HepG2 (cell line): Measurements from ENCODE around the gene CRTC2. TPM values are rescaled to one million over a fixed set of nuclear protein-coding genes. Genes with fewer than 3 reads are reported as not detected.

ENCODE experiments used
- ATAC-seq: fragments of 200-7000 bp; cut with Tn5 transposase; 3 replicates; pipeline ENCODE4 v1.9.1; 2020; ENCODE audit warnings: mild to moderate bottlenecking, moderate library complexity
- BruUV-seq: library from RNA; stranded (reverse); fragments of 400-500 nt; replicated peaks from 2 replicates; lab custom pipeline; 2021; lab: Mats Ljungman, UMichigan
- CTCF ChIA-PET: fragments of 300-600 bp; formaldehyde crosslinking; extraction: SDS; loops from one replicate; lab custom pipeline; 2021; ENCODE audit warnings: low total read pairs, inconsistent platforms, low intra/inter-chr PET ratio; lab: Yijun Ruan, JAX
- POLR2A ChIA-PET: fragments of 350-600 bp; sonication (Branson Sonifier 250); formaldehyde crosslinking; loops from one replicate; lab custom pipeline; 2020; ENCODE audit warnings: antibody characterized with exemption, inconsistent platforms; lab: Yijun Ruan, JAX
- DNase-seq: peaks from one replicate; pipeline ENCODE4 v3.0.0-alpha.2; 2015; ENCODE audit warnings: low spot score
- FAIRE-seq: peaks from 3 replicates; lab custom pipeline; 2011; peaks lifted over from hg19 to GRCh38; lab: Jason Lieb, UNC
- H2AFZ ChIP-seq: one replicate; pipeline ENCODE4 v1.6.1; 2011; ENCODE audit warnings: low read length, inconsistent platforms
- H3K27ac ChIP-seq: fragments of 300-600 bp; 3 replicates; pipeline ENCODE4 v1.8.0; 2011; ENCODE audit warnings: mixed run types, mild to moderate bottlenecking, mixed read lengths, low read length, inconsistent platforms; ENCODE audit not compliant: insufficient read depth; ENCODE audit errors: extremely low read length
- H3K27me3 ChIP-seq, 2 experiments: fragments of 200-600 bp in 1 of 2; 2 replicates in 1 of 2; 3 replicates in 1 of 2; pipeline versions ENCODE4 v1.6.0 to v1.8.0; 2011; ENCODE audit warnings: low read length in 2 of 2, mild to moderate bottlenecking in 2 of 2, moderate library complexity in 2 of 2, inconsistent platforms in 1 of 2; ENCODE audit not compliant: insufficient read depth in 2 of 2, control insufficient read depth in 1 of 2
- H3K36me3 ChIP-seq, 2 experiments: fragments of 200-600 bp in 1 of 2; replicated peaks in 1 of 2; 2 replicates in 1 of 2; 3 replicates in 1 of 2; pipeline versions ENCODE4 v1.5.1 to v1.8.0; 2011; ENCODE audit warnings: low read length in 2 of 2, inconsistent platforms in 1 of 2; ENCODE audit not compliant: insufficient read depth in 2 of 2, control insufficient read depth in 1 of 2
- H3K4me1 ChIP-seq: 2 replicates; pipeline ENCODE4 v1.5.1; 2012; ENCODE audit warnings: low read length, inconsistent platforms; ENCODE audit not compliant: insufficient read depth
- H3K4me2 ChIP-seq: 2 replicates; pipeline ENCODE4 v1.6.0; 2011; ENCODE audit warnings: low read depth, low read length, inconsistent platforms
- H3K4me3 ChIP-seq, 3 experiments: fragments of 200-600 bp in 1 of 3; sonication (generic), shearing (Covaris generic) in 1 of 3; replicated peaks in 1 of 3; 2 replicates each; pipeline ENCODE4 v1.5.1; 2011 to 2016; ENCODE audit warnings: low read length in 3 of 3, inconsistent platforms in 2 of 3, low read depth in 2 of 3, mild to moderate bottlenecking in 2 of 3, control low read depth in 1 of 3, mixed read lengths in 1 of 3; ENCODE audit not compliant: insufficient read depth in 1 of 3
- H3K79me2 ChIP-seq: one replicate; pipeline ENCODE4 v1.6.1; 2011; ENCODE audit warnings: low read length, inconsistent platforms; ENCODE audit not compliant: insufficient read depth
- H3K9ac ChIP-seq: 2 replicates; pipeline ENCODE4 v1.6.0; 2011; ENCODE audit warnings: mild to moderate bottlenecking, low read depth, low read length, inconsistent platforms; ENCODE audit not compliant: insufficient read depth
- H3K9me3 ChIP-seq: 2 replicates; pipeline ENCODE4 v1.5.1; 2012; ENCODE audit warnings: mild to moderate bottlenecking, low read length
- H4K20me1 ChIP-seq: 2 replicates; pipeline ENCODE4 v1.6.0; 2011; ENCODE audit warnings: inconsistent platforms, mild to moderate bottlenecking, low read length, moderate library complexity; ENCODE audit not compliant: insufficient read depth
- BCL6 ChIP-seq: IDR thresholded peaks from 2 replicates; pipeline ENCODE4 v1.6.1; 2016; ENCODE audit warnings: missing genetic modification reagents, missing compliant biosample characterization
- DNMT1 ChIP-seq: sonication (generic); formaldehyde crosslinking; IDR thresholded peaks from 2 replicates; pipeline ENCODE4 v1.5.1; 2020; ENCODE audit warnings: mild to moderate bottlenecking, missing genetic modification reagents
- FOXK2 ChIP-seq: fragments of 450-650 bp; IDR thresholded peaks from 2 replicates; pipeline ENCODE4 v1.6.1; 2016
- FOXM1 ChIP-seq: sonication (generic); formaldehyde crosslinking; IDR thresholded peaks from 2 replicates; pipeline ENCODE4 v1.5.0; 2020; ENCODE audit warnings: missing genetic modification reagents
- GATA4 ChIP-seq: sonication (generic); IDR thresholded peaks from 2 replicates; pipeline ENCODE4 v1.6.1; 2016; ENCODE audit warnings: antibody characterized with exemption, low read depth, borderline replicate concordance
- HOXA7 ChIP-seq: sonication (generic); formaldehyde crosslinking; IDR thresholded peaks from 2 replicates; pipeline ENCODE4 v1.8.1; 2022; ENCODE audit warnings: mild to moderate bottlenecking, missing genetic modification reagents, moderate library complexity
- KLF15 ChIP-seq: sonication (generic); formaldehyde crosslinking; IDR thresholded peaks from 2 replicates; pipeline ENCODE4 v1.8.1; 2023; ENCODE audit warnings: borderline replicate concordance, mild to moderate bottlenecking, inconsistent platforms, missing genetic modification reagents, mixed read lengths
- KMT2B ChIP-seq: IDR thresholded peaks from 2 replicates; pipeline ENCODE4 v1.6.1; 2016; ENCODE audit warnings: missing genetic modification reagents, missing compliant biosample characterization
- MZF1 ChIP-seq: sonication (generic); formaldehyde crosslinking; IDR thresholded peaks from 2 replicates; pipeline ENCODE4 v1.8.1; 2023; ENCODE audit warnings: mild to moderate bottlenecking, missing genetic modification reagents, borderline replicate concordance
- NR3C1 ChIP-seq: sonication (generic); formaldehyde crosslinking; IDR thresholded peaks from 2 replicates; pipeline ENCODE4 v1.4.0; 2020; ENCODE audit warnings: missing genetic modification reagents
- POLR2AphosphoS5 ChIP-seq: IDR thresholded peaks from 2 replicates; pipeline ENCODE4 v1.6.1; 2012; ENCODE audit warnings: low read depth, low read length
- RFX5 ChIP-seq: IDR thresholded peaks from 2 replicates; pipeline ENCODE4 v1.6.1; 2011; ENCODE audit warnings: low read depth, low read length, improper control_type of control experiment
- SALL2 ChIP-seq: sonication (generic); formaldehyde crosslinking; IDR thresholded peaks from 2 replicates; pipeline ENCODE4 v1.8.1; 2023; ENCODE audit warnings: mild to moderate bottlenecking, missing genetic modification reagents, inconsistent platforms
- SUZ12 ChIP-seq: fragments of 150-350 bp; IDR thresholded peaks from 2 replicates; pipeline ENCODE4 v1.6.1; 2014; ENCODE audit warnings: low read depth, low read length
- ZFP1 ChIP-seq: IDR thresholded peaks from 2 replicates; pipeline ENCODE4 v1.6.1; 2016
- ZNF354B ChIP-seq: sonication (generic); formaldehyde crosslinking; IDR thresholded peaks from 2 replicates; pipeline ENCODE4 v1.8.0; 2022; ENCODE audit warnings: mild to moderate bottlenecking, missing genetic modification reagents
- ZNF383 ChIP-seq: sonication (generic); formaldehyde crosslinking; IDR thresholded peaks from 2 replicates; pipeline ENCODE4 v1.4.0; 2020; ENCODE audit warnings: missing genetic modification reagents, mild to moderate bottlenecking, borderline replicate concordance
- ZNF468 ChIP-seq: sonication (generic); formaldehyde crosslinking; IDR thresholded peaks from 2 replicates; pipeline ENCODE4 v1.8.0; 2022; ENCODE audit warnings: mild to moderate bottlenecking, moderate library complexity, missing genetic modification reagents
- ZNF549 ChIP-seq: sonication (generic); formaldehyde crosslinking; IDR thresholded peaks from 2 replicates; pipeline ENCODE4 v1.5.0; 2020; ENCODE audit warnings: missing genetic modification reagents
- ZNF557 ChIP-seq: sonication (generic); formaldehyde crosslinking; IDR thresholded peaks from 2 replicates; pipeline ENCODE4 v1.4.0; 2020; ENCODE audit warnings: missing genetic modification reagents
- ZNF616 ChIP-seq: sonication (generic); formaldehyde crosslinking; IDR thresholded peaks from 2 replicates; pipeline ENCODE4 v1.5.0; 2020; ENCODE audit warnings: low read depth, mild to moderate bottlenecking, missing genetic modification reagents
- ZNF629 ChIP-seq: sonication (generic); formaldehyde crosslinking; conservative IDR thresholded peaks from 2 replicates; pipeline ENCODE4 v1.5.0; 2020; ENCODE audit warnings: missing genetic modification reagents
- ZNF816 ChIP-seq: sonication (generic); formaldehyde crosslinking; IDR thresholded peaks from 2 replicates; pipeline ENCODE4 v1.8.0; 2022; ENCODE audit warnings: missing genetic modification reagents, mild to moderate bottlenecking, borderline replicate concordance
- ZNF891 ChIP-seq: sonication (generic); formaldehyde crosslinking; IDR thresholded peaks from 2 replicates; pipeline ENCODE4 v1.5.0; 2020; ENCODE audit warnings: mild to moderate bottlenecking, missing genetic modification reagents
- WGBS: methylation state at CpG from one replicate; pipeline ENCODE4 v1.1.6; 2017; ENCODE audit warnings: low lambda C conversion rate; 5-methylcytosine and 5-hydroxymethylcytosine counted together
- in situ Hi-C: cut with HindIII; loops from 2 replicates; pipeline ENCODE4 v1.10.0; 2017; ENCODE audit warnings: low pct_unique_long_range_greater_than_20kb; ENCODE audit not compliant: extremely low pct_ligation_motif_present
- intact Hi-C: fragments of 100-400 bp; cut with micrococcal nuclease; formaldehyde crosslinking; loops from one replicate; pipeline ENCODE4 v1.10.0; 2022; ENCODE audit not compliant: unreplicated experiment
- polyA plus RNA-seq, 8 experiments: library from polyadenylated mRNA; depleted of rRNA in 3 of 8; stranded (reverse) in 7 of 8; unstranded in 1 of 8; fragments of >200 nt; fragmentation: Illumina TruSeq in 4 of 8; extraction: Trizol in 4 of 8; gene quantifications; 2 replicates each; pipeline versions ENCODE4 v1.2.1 to v1.2.3, GENCODE V29; 2011 to 2016; ENCODE audit warnings: low read depth in 4 of 8, missing spikeins in 1 of 8, mixed read lengths in 1 of 8; ENCODE audit not compliant: insufficient read depth in 1 of 8
- total RNA-seq, 5 experiments: library from RNA; depleted of rRNA; stranded (reverse); fragments of >200 nt; fragmentation: Illumina TruSeq; extraction: Trizol; gene quantifications; 2 replicates each; pipeline ENCODE4 v1.2.3, GENCODE V29; 2016; ENCODE audit warnings: low read depth in 1 of 5
- TF ChIP-seq, protein P1 (sequence below): sonication (generic); formaldehyde crosslinking; IDR thresholded peaks from 2 replicates; pipeline ENCODE4 v1.8.1; 2023; ENCODE audit warnings: mild to moderate bottlenecking, missing genetic modification reagents
- TF ChIP-seq, protein P2 (sequence below): sonication (generic); formaldehyde crosslinking; IDR thresholded peaks from 2 replicates; pipeline ENCODE4 v1.4.0; 2020; ENCODE audit warnings: missing genetic modification reagents, borderline replicate concordance

Gene CRTC2
- total and polyA plus RNA-seq, 2 of the 13 experiments (the other 11 are each of a cell fraction or from before 2014, with no cell fraction given), result 6.1 to 26.7 TPM

DNA sequence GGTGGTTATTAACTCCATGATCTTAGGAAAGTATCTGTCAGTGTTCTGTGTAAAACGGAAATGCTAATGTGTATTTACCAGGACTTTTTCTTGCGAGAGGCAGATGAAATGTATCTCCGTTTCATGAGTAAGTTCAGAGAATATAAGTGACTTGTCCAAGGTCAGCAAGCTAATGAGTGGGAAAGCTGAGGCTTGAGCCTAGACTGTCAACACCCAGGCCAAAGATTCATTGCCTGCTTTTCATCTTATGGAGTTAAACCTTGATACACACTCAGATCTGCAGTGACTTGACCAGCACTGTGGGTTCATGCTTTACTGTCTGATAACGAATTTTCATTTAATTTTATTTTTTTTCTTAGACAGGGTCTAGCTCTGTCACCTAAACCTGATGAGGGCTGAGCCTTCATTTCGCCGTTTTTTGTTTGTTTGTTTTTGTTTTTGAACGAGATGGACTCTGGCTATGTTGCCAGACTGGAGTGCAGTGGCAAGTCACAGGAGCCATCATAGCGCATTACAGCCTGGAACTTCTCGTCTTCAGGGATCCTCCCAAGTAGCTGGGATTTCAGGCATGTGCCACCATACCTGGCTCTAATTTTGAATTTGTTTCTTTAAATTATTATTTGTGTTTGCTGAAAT lies 20.0 kb upstream of the CRTC2 start:
- FAIRE-seq (peak; percentile 15), DNase-seq (no peak), ATAC-seq (peak; percentile 12)
- H3K4me1 ChIP-seq, result peaks cover 25% of the 10 kb centered on the region
- peak overlapping the region; percentile 72 to 79 (median 77) for H3K4me3 ChIP-seq
- 2% methylated on average over 9 of the region's 9 CpGs for WGBS
- no peaks in the 10 kb centered on the region for H3K27me3 ChIP-seq
- H3K79me2 ChIP-seq, result peaks cover 16% of the 10 kb centered on the region
- CTCF ChIA-PET, result no interaction called here
- in situ Hi-C loops (no loop called here), intact Hi-C loops (loop anchor here (1.0 kb wide), 1 partner anchor 8 kb away; the partner anchor contains the start of gene RAB13)
- no peaks in the 10 kb centered on the region for H4K20me1 ChIP-seq
- no TSS peak for BruUV-seq
- H3K9ac ChIP-seq, result peak overlapping the region; percentile 88
- peak overlapping the region; percentile 88 for H3K27ac ChIP-seq
- H3K36me3 ChIP-seq, result peaks cover 1 to 19% of the 10 kb centered on the region in 2 experiments
- peak overlapping the region; percentile 57 for H2AFZ ChIP-seq
- H3K9me3 ChIP-seq, result no peaks in the 10 kb centered on the region
- H3K4me2 ChIP-seq, result peak overlapping the region; percentile 97
- POLR2A ChIA-PET, result interaction anchor here (1.0 to 4.4 kb wide), 15 partner anchors 9 to 363 kb away, joined by 3 to 209 read pairs (median 8); partner anchors contain the start of genes CHTOP, CREB3L4, CRTC2 and DENND4B
- TF ChIP-seq FOXK2 (no peak), KLF15 (CRISPR knock-in tag) (no peak), FOXM1 (CRISPR knock-in tag) (no peak), POLR2AphosphoS5 (no peak), RFX5 (no peak), SUZ12 (no peak), ZNF891 (no peak), ZNF354B (no peak), ZNF549 (CRISPR knock-in tag) (no peak), NR3C1 (CRISPR knock-in tag) (no peak), MZF1 (CRISPR knock-in tag) (no peak), DNMT1 (CRISPR knock-in tag) (no peak), ZNF383 (CRISPR knock-in tag) (no peak), HOXA7 (CRISPR knock-in tag) (no peak), ZNF557 (no peak), BCL6 (CRISPR knock-in tag) (0 out of 2 replicates have a peak, but pooled peaks have one; percentile 0), ZNF616 (no peak), ZNF629 (CRISPR knock-in tag) (no peak), KMT2B (CRISPR knock-in tag) (no peak), ZNF468 (no peak), SALL2 (CRISPR knock-in tag) (no peak), GATA4 (no peak), ZNF816 (CRISPR knock-in tag) (no peak), ZFP1 (no peak)
- TF ChIP-seq, protein P1, sequence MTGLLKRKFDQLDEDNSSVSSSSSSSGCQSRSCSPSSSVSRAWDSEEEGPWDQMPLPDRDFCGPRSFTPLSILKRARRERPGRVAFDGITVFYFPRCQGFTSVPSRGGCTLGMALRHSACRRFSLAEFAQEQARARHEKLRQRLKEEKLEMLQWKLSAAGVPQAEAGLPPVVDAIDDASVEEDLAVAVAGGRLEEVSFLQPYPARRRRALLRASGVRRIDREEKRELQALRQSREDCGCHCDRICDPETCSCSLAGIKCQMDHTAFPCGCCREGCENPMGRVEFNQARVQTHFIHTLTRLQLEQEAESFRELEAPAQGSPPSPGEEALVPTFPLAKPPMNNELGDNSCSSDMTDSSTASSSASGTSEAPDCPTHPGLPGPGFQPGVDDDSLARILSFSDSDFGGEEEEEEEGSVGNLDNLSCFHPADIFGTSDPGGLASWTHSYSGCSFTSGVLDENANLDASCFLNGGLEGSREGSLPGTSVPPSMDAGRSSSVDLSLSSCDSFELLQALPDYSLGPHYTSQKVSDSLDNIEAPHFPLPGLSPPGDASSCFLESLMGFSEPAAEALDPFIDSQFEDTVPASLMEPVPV (CRISPR knock-in tag), result no peak
- TF ChIP-seq, protein P2, sequence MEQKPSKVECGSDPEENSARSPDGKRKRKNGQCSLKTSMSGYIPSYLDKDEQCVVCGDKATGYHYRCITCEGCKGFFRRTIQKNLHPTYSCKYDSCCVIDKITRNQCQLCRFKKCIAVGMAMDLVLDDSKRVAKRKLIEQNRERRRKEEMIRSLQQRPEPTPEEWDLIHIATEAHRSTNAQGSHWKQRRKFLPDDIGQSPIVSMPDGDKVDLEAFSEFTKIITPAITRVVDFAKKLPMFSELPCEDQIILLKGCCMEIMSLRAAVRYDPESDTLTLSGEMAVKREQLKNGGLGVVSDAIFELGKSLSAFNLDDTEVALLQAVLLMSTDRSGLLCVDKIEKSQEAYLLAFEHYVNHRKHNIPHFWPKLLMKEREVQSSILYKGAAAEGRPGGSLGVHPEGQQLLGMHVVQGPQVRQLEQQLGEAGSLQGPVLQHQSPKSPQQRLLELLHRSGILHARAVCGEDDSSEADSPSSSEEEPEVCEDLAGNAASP, result no peak
